HEK293 (cell line): ENCODE measurements around the gene COP1.

Experiments used
- PRDM10 ChIP-seq: fragments of 450-650 bp; formaldehyde crosslinking; IDR thresholded peaks from 2 replicates; pipeline ENCODE4 v1.5.1; 2016; ENCODE audit warnings: missing biosample characterization, missing genetic modification characterization
- PRDM6 ChIP-seq: fragments of 450-650 bp; formaldehyde crosslinking; IDR thresholded peaks from 2 replicates; pipeline ENCODE4 v1.5.1; 2017; ENCODE audit warnings: missing biosample characterization, missing genetic modification characterization
- SP7 ChIP-seq: fragments of 450-650 bp; formaldehyde crosslinking; IDR thresholded peaks from 2 replicates; pipeline ENCODE4 v1.5.1; 2016; ENCODE audit warnings: missing biosample characterization, missing genetic modification characterization
- ZBTB11 ChIP-seq: fragments of 450-650 bp; formaldehyde crosslinking; conservative IDR thresholded peaks from 2 replicates; pipeline ENCODE4 v1.5.1; 2016; ENCODE audit warnings: low read depth, missing biosample characterization, missing genetic modification characterization
- ZNF10 ChIP-seq: fragments of 450-650 bp; formaldehyde crosslinking; IDR thresholded peaks from 2 replicates; pipeline ENCODE4 v1.5.1; 2017; ENCODE audit warnings: missing biosample characterization, missing genetic modification characterization
- ZNF133 ChIP-seq: fragments of 450-650 bp; formaldehyde crosslinking; IDR thresholded peaks from 2 replicates; pipeline ENCODE4 v1.5.1; 2016; ENCODE audit warnings: missing biosample characterization, missing genetic modification characterization
- ZNF549 ChIP-seq: fragments of 450-650 bp; IDR thresholded peaks from 2 replicates; pipeline ENCODE4 v1.5.1; 2018; ENCODE audit warnings: missing biosample characterization, missing genetic modification characterization, mild to moderate bottlenecking, inconsistent platforms, moderate library complexity
- ZNF558 ChIP-seq: fragments of 450-650 bp; formaldehyde crosslinking; IDR thresholded peaks from 2 replicates; pipeline ENCODE4 v1.5.1; 2016; ENCODE audit warnings: missing biosample characterization, missing genetic modification characterization
- ZNF654 ChIP-seq: fragments of 450-650 bp; formaldehyde crosslinking; IDR thresholded peaks from 2 replicates; pipeline ENCODE4 v1.5.1; 2016; ENCODE audit warnings: low read depth, missing biosample characterization, missing genetic modification characterization
- TF ChIP-seq, protein P1 (sequence below): fragments of 450-650 bp; formaldehyde crosslinking; IDR thresholded peaks from 2 replicates; pipeline ENCODE4 v1.5.1; 2016; ENCODE audit warnings: missing biosample characterization, missing genetic modification characterization
- TF ChIP-seq, protein P2 (sequence below): fragments of 450-650 bp; formaldehyde crosslinking; IDR thresholded peaks from 2 replicates; pipeline ENCODE4 v1.5.1; 2016; ENCODE audit warnings: missing biosample characterization, missing genetic modification characterization

DNA sequence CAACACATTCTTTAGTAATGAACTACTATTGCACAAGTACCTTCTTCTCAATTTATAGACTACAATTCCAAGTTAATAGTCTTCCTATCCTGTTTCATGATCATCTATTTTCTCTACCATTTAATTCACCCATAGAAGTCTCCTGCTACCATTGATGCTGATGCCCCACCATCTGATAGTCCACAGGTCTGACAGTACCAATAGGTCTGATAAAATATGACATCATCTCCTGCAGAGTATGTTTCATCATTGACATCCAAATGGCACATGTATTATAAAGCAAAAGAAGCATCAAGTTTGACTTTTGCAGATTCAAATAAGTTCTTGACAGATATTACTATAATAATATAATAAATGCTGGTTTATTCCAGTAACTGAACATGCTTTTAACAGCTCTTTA lies 5.5 kb downstream of the COP1 start:
- no peak for TF ChIP-seq ZNF558 (tag by site-specific recombination)
- TF ChIP-seq, protein P1, sequence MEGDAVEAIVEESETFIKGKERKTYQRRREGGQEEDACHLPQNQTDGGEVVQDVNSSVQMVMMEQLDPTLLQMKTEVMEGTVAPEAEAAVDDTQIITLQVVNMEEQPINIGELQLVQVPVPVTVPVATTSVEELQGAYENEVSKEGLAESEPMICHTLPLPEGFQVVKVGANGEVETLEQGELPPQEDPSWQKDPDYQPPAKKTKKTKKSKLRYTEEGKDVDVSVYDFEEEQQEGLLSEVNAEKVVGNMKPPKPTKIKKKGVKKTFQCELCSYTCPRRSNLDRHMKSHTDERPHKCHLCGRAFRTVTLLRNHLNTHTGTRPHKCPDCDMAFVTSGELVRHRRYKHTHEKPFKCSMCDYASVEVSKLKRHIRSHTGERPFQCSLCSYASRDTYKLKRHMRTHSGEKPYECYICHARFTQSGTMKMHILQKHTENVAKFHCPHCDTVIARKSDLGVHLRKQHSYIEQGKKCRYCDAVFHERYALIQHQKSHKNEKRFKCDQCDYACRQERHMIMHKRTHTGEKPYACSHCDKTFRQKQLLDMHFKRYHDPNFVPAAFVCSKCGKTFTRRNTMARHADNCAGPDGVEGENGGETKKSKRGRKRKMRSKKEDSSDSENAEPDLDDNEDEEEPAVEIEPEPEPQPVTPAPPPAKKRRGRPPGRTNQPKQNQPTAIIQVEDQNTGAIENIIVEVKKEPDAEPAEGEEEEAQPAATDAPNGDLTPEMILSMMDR = no peak
- TF ChIP-seq ZNF133 (tag by site-specific recombination) = no peak
- TF ChIP-seq ZBTB11 (tag by site-specific recombination) = no peak
- TF ChIP-seq SP7 (tag by site-specific recombination) = no peak
- TF ChIP-seq ZNF549 (tag by site-specific recombination) = no peak
- TF ChIP-seq, protein P2, sequence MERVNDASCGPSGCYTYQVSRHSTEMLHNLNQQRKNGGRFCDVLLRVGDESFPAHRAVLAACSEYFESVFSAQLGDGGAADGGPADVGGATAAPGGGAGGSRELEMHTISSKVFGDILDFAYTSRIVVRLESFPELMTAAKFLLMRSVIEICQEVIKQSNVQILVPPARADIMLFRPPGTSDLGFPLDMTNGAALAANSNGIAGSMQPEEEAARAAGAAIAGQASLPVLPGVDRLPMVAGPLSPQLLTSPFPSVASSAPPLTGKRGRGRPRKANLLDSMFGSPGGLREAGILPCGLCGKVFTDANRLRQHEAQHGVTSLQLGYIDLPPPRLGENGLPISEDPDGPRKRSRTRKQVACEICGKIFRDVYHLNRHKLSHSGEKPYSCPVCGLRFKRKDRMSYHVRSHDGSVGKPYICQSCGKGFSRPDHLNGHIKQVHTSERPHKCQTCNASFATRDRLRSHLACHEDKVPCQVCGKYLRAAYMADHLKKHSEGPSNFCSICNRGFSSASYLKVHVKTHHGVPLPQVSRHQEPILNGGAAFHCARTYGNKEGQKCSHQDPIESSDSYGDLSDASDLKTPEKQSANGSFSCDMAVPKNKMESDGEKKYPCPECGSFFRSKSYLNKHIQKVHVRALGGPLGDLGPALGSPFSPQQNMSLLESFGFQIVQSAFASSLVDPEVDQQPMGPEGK (tag by site-specific recombination) = no peak
- no peak for TF ChIP-seq PRDM10
- no peak for TF ChIP-seq ZNF654
- TF ChIP-seq PRDM6 (tag by site-specific recombination) = no peak
- no peak for TF ChIP-seq ZNF10
